ENCODE results near the gene CCNDBP1.

CCNDBP1 gene

GRCh38 chr15:43226436-43227305 is 41.5 kb downstream of the CCNDBP1 start:
- DNase-seq (ENCODE audit: extremely low read depth, insufficient read length), result no peak
- TF ChIP-seq CTCF (IDR thresholded peaks at IDR 0.05; ENCODE audit: insufficient read depth, low read length, poor library complexity, severe bottlenecking), result no peak
- Histone ChIP-seq H3K4me3 (replicated peaks; ENCODE audit: low read depth, low read length) (no peak overlapping the region), H3K36me3 (ENCODE audit: control insufficient read depth, insufficient read depth, low read length) (no peaks in the 10 kb centered on the region), H3K27me3 (replicated peaks; ENCODE audit: control insufficient read depth, insufficient read depth, low read length) (no peaks in the 10 kb centered on the region; the same call in 1 of the 2 replicates)

- H3K4me3 ChIP-seq (replicated peaks; ENCODE audit: low read depth, low read length), result no peak overlapping the region
- no peak for DNase-seq (ENCODE audit: extremely low read depth, insufficient read length)
- H3K27me3 ChIP-seq (replicated peaks; ENCODE audit: control insufficient read depth, insufficient read depth, low read length), result no peaks in the 10 kb centered on the region; the same call in 1 of the 2 replicates
- TF ChIP-seq CTCF (IDR thresholded peaks at IDR 0.05; ENCODE audit: insufficient read depth, low read length, poor library complexity, severe bottlenecking), result no peak
- H3K36me3 ChIP-seq (ENCODE audit: control insufficient read depth, insufficient read depth, low read length), result no peaks in the 10 kb centered on the region
Measured at GRCh38 chr15:43229977-43230376, 44.8 kb downstream of the CCNDBP1 start.

GRCh38 chr15:43230640-43231115 is 45.5 kb downstream of the CCNDBP1 start:
- Histone ChIP-seq H3K27me3 (replicated peaks; ENCODE audit: control insufficient read depth, insufficient read depth, low read length) (no peaks in the 10 kb centered on the region; the same call in none of the 2 replicates), H3K4me3 (replicated peaks; ENCODE audit: low read depth, low read length) (no peak overlapping the region), H3K36me3 (ENCODE audit: control insufficient read depth, insufficient read depth, low read length) (no peaks in the 10 kb centered on the region; the same call in 1 of the 2 replicates)
- TF ChIP-seq CTCF (IDR thresholded peaks at IDR 0.05; ENCODE audit: insufficient read depth, low read length, poor library complexity, severe bottlenecking), result no peak
- DNase-seq (ENCODE audit: extremely low read depth, insufficient read length), result no peak

GRCh38 chr15:43232289-43232874 is 47.2 kb downstream of the CCNDBP1 start:
- Histone ChIP-seq H3K36me3 (ENCODE audit: control insufficient read depth, insufficient read depth, low read length) (no peaks in the 10 kb centered on the region; the same call in 1 of the 2 replicates), H3K27me3 (replicated peaks; ENCODE audit: control insufficient read depth, insufficient read depth, low read length) (no peaks in the 10 kb centered on the region; the same call in none of the 2 replicates), H3K4me3 (replicated peaks; ENCODE audit: low read depth, low read length) (no peak overlapping the region)
- DNase-seq (ENCODE audit: extremely low read depth, insufficient read length), result no peak
- TF ChIP-seq CTCF (IDR thresholded peaks at IDR 0.05; ENCODE audit: insufficient read depth, low read length, poor library complexity, severe bottlenecking), result no peak

- H3K27me3 ChIP-seq (replicated peaks; ENCODE audit: control insufficient read depth, insufficient read depth, low read length), result no peaks in the 10 kb centered on the region; the same call in none of the 2 replicates
- H3K36me3 ChIP-seq (ENCODE audit: control insufficient read depth, insufficient read depth, low read length), result no peaks in the 10 kb centered on the region; the same call in 1 of the 2 replicates
- H3K4me3 ChIP-seq (replicated peaks; ENCODE audit: low read depth, low read length), result no peak overlapping the region
- no peak for DNase-seq (ENCODE audit: extremely low read depth, insufficient read length)
- TF ChIP-seq CTCF (IDR thresholded peaks at IDR 0.05; ENCODE audit: insufficient read depth, low read length, poor library complexity, severe bottlenecking), result no peak
Measured at GRCh38 chr15:43235536-43235935, 50.3 kb downstream of the CCNDBP1 start.
